Brain microvascular endothelial cell (primary cell): ENCODE measurements around the gene FAM81A.
"Not testable (repeated sequence)": the region's sequence is repeated elsewhere in the genome, so short reads cannot be mapped to it uniquely, and the experiment has no call there.

Experiments used
- DNase-seq: peaks from one replicate; pipeline ENCODE4 v3.0.0-alpha.2; 2020
- H3K27ac ChIP-seq: fragments of 250-450 bp; sonication (Bioruptor Pico); 2 replicates; pipeline ENCODE4 v1.5.1; 2020; ENCODE audit warnings: mild to moderate bottlenecking, moderate library complexity
- H3K27me3 ChIP-seq: fragments of 250-450 bp; sonication (Bioruptor Pico); replicated peaks from 2 replicates; pipeline ENCODE4 v1.5.1; 2020; ENCODE audit warnings: mild to moderate bottlenecking
- H3K36me3 ChIP-seq: fragments of 250-450 bp; sonication (Bioruptor Pico); replicated peaks from 2 replicates; pipeline ENCODE4 v1.5.1; 2020; ENCODE audit warnings: mild to moderate bottlenecking
- H3K4me3 ChIP-seq: 2 replicates; pipeline ENCODE4 v1.5.1; 2011; ENCODE audit warnings: low read depth, mild to moderate bottlenecking, control low read depth, low read length, moderate library complexity
- CTCF ChIP-seq: IDR thresholded peaks from 2 replicates; pipeline ENCODE4 v1.5.1; 2011; ENCODE audit warnings: low read depth, mild to moderate bottlenecking, moderate library complexity, low read length, control low read depth, inconsistent platforms; ENCODE audit errors: missing control alignments
- in situ Hi-C: cut with HindIII; loops from 2 replicates; pipeline ENCODE4 v1.10.0; 2017; ENCODE audit warnings: low sequenced_read_pairs, low pct_ligation_motif_present

FAM81A gene

GRCh38 chr15:59448871-59449270, 10.9 kb downstream of the FAM81A start:
- DNase-seq, result no peak
- H3K36me3 ChIP-seq, result no peaks in the 10 kb centered on the region
- no peaks in the 10 kb centered on the region for H3K27me3 ChIP-seq
- H3K4me3 ChIP-seq, result no peak overlapping the region
- TF ChIP-seq CTCF, result no peak
- H3K27ac ChIP-seq, result no peak overlapping the region
- in situ Hi-C loops, result no loop called here

GRCh38 chr15:59453474-59454215, 15.7 kb downstream of the FAM81A start:
- no peaks in the 10 kb centered on the region for H3K36me3 ChIP-seq
- no peak overlapping the region for H3K4me3 ChIP-seq
- in situ Hi-C loops, result no loop called here
- DNase-seq, result no peak
- H3K27me3 ChIP-seq, result no peaks in the 10 kb centered on the region
- no peak overlapping the region for H3K27ac ChIP-seq
- no peak for TF ChIP-seq CTCF

- no peak overlapping the region for H3K4me3 ChIP-seq
- in situ Hi-C loops, result no loop called here
- DNase-seq, result no peak
- no peak for TF ChIP-seq CTCF
- no peak overlapping the region for H3K27ac ChIP-seq
- no peaks in the 10 kb centered on the region for H3K36me3 ChIP-seq
- H3K27me3 ChIP-seq, result no peaks in the 10 kb centered on the region
Observed at GRCh38 chr15:59456114-59456513, 18.1 kb downstream of the FAM81A start.

- in situ Hi-C loops, result no loop called here
- no peak overlapping the region for H3K27ac ChIP-seq
- no peak overlapping the region for H3K4me3 ChIP-seq
- H3K36me3 ChIP-seq, result no peaks in the 10 kb centered on the region
- no peak for DNase-seq
- H3K27me3 ChIP-seq, result no peaks in the 10 kb centered on the region
- TF ChIP-seq CTCF, result no peak
Observed at GRCh38 chr15:59457103-59457502, 19.1 kb downstream of the FAM81A start.

GRCh38 chr15:59461521-59461920, 23.5 kb downstream of the FAM81A start:
- DNase-seq, result no peak
- H3K36me3 ChIP-seq, result no peaks in the 10 kb centered on the region
- no peaks in the 10 kb centered on the region for H3K27me3 ChIP-seq
- H3K27ac ChIP-seq, result no peak overlapping the region
- TF ChIP-seq CTCF, result no peak
- H3K4me3 ChIP-seq, result no peak overlapping the region
- in situ Hi-C loops, result no loop called here

GRCh38 chr15:59473226-59473625, 35.2 kb downstream of the FAM81A start:
- H3K27me3 ChIP-seq, result no peaks in the 10 kb centered on the region
- no peak overlapping the region for H3K4me3 ChIP-seq
- in situ Hi-C loops, result no loop called here
- DNase-seq, result no peak
- no peak overlapping the region for H3K27ac ChIP-seq
- TF ChIP-seq CTCF, result no peak
- H3K36me3 ChIP-seq, result no peaks in the 10 kb centered on the region

GRCh38 chr15:59475161-59475560, 37.2 kb downstream of the FAM81A start:
- in situ Hi-C loops, H3K36me3 ChIP-seq: not testable (repeated sequence)

More at GRCh38 chr15:59475161-59475560, 37.2 kb downstream of the FAM81A start:
- not testable (repeated sequence) for H3K4me3 ChIP-seq, DNase-seq, H3K27me3 ChIP-seq, H3K27ac ChIP-seq
